Natural killer cell treated with Interleukin-12 subunit alpha and Interleukin-12 subunit beta and Interleukin-15 and Interleukin-18, amount 100 ng/mL, for 72 hours (primary cell): Measurements from ENCODE around the gene ZNF28. TPM values are rescaled to one million over a fixed set of nuclear protein-coding genes. Genes with fewer than 3 reads are reported as not detected.
"Not testable (repeated sequence)": the region's sequence is repeated elsewhere in the genome, so short reads cannot be mapped to it uniquely, and the experiment has no call there.

Experiments
- ATAC-seq, 2 donors: fragments of 150-1000 bp; cut with Tn5 transposase in 1 of 2; sonication (Bioruptor Pico), chemical (Tn5 transposase) in 1 of 2; 2 replicates each; pipeline ENCODE4 v1.10.0; 2021
- DNase-seq: peaks from one replicate; pipeline ENCODE4 v3.0.0; 2022; ENCODE audit warnings: low spot score
- H3K27ac Mint-ChIP-seq, 2 donors: 1 replicate in 1 of 2; 2 replicates in 1 of 2; pipeline ENCODE4 v1.8.0; 2022; ENCODE audit warnings: mixed read lengths in 2 of 2, mild to moderate bottlenecking in 1 of 2, moderate library complexity in 1 of 2
- H3K27me3 Mint-ChIP-seq, 2 donors: 1 replicate in 1 of 2; 2 replicates in 1 of 2; pipeline ENCODE4 v1.8.0; 2022; ENCODE audit warnings: mixed read lengths in 2 of 2
- H3K36me3 Mint-ChIP-seq: one replicate; pipeline ENCODE4 v1.8.0; 2022; ENCODE audit warnings: mixed read lengths
- H3K4me1 Mint-ChIP-seq, 2 donors: 1 replicate in 1 of 2; 2 replicates in 1 of 2; pipeline ENCODE4 v1.8.0; 2022; ENCODE audit warnings: low read depth in 2 of 2, mixed read lengths in 2 of 2, mild to moderate bottlenecking in 1 of 2
- H3K4me3 Mint-ChIP-seq: one replicate; pipeline ENCODE4 v1.8.0; 2022; ENCODE audit warnings: mixed read lengths
- H3K9me3 Mint-ChIP-seq: 2 replicates; pipeline ENCODE4 v1.8.0; 2022; ENCODE audit warnings: mixed read lengths
- total RNA-seq, 2 donors: library from RNA; stranded (reverse); gene quantifications; one replicate each; pipeline ENCODE4 v1.2.3, GENCODE V29; 2022

The ZNF28 gene
- total RNA-seq: 10 to 100 TPM; 11.3 to 24.7 TPM

DNA sequence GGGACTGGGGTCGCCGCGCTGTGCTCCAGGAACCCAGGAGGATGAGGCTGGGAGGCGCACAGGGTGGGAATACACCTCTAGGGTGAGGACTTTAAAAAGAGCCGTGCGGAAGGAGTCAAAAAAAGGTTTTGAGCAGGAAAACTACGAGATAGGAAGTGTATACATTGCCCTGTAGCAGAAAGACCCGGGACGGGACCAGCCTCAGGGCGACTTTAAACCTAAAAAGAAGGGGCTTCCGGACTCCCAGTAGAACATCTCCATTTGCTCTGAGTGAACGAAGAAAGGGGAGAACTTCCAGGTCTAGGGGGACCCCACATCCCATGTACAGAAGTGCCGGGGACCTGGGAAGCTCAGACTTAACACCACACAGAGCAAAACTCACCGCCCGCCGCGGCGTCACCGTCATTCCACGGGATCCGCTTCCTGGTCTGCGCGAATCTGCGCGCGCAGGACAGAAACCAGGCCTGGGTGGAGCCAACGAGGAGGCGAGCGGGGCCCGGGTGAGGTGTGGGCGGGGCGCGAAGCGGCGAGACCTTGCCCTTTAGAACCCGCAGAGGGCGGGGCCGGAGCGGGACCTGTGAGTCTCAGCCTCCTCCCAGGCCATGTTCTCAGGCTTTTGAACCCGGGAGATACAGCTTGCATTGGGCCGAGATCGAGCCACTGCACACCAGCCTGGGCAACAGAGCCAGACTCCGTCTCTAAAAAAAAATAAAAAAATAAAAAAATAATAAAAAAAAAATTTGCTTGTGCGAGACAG, at the start of gene ZNF28:
Gene ZNF28 (minus strand): TSS at position 430 of the 757 bp plus-strand sequence. CDS start 3,675 bp downstream, outside the sequence.
- peak within 1 kb of the TSS; percentile 94 for H3K4me3 Mint-ChIP-seq
- H3K9me3 Mint-ChIP-seq, H3K27me3 Mint-ChIP-seq: not testable (repeated sequence)
- H3K27ac Mint-ChIP-seq: peak within 1 kb of the TSS; percentile 64 to 90
- DNase-seq: peak; percentile 84
- H3K36me3 Mint-ChIP-seq: peaks cover 16% of the 10 kb centered on the region
- ATAC-seq: peak; percentile 100
- peaks cover 13 to 23% of the 10 kb centered on the region in 2 donors for H3K4me1 Mint-ChIP-seq

DNA sequence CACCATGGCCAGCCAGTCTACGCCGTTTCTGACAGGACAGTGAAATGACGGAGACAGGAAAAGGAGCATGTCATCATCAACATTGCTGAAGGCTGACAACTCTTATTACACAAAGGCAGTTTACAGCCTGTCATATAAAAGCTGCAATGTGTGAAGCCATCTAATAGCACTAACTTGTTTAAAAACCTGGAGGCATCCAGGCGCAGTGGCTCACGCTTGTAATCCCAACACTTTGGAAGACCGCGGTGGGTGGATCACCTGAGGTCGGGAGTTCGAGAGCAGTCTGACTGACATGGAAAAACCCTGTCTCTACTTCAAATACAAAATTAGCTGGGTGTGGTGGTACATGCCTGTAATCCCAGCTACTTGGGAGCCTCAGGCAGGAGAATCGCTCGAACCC, 46.6 kb upstream of the ZNF28 start:
- not testable (repeated sequence) for H3K27ac Mint-ChIP-seq, ATAC-seq, DNase-seq, H3K27me3 Mint-ChIP-seq, H3K4me3 Mint-ChIP-seq, H3K9me3 Mint-ChIP-seq, H3K4me1 Mint-ChIP-seq, H3K36me3 Mint-ChIP-seq

DNA sequence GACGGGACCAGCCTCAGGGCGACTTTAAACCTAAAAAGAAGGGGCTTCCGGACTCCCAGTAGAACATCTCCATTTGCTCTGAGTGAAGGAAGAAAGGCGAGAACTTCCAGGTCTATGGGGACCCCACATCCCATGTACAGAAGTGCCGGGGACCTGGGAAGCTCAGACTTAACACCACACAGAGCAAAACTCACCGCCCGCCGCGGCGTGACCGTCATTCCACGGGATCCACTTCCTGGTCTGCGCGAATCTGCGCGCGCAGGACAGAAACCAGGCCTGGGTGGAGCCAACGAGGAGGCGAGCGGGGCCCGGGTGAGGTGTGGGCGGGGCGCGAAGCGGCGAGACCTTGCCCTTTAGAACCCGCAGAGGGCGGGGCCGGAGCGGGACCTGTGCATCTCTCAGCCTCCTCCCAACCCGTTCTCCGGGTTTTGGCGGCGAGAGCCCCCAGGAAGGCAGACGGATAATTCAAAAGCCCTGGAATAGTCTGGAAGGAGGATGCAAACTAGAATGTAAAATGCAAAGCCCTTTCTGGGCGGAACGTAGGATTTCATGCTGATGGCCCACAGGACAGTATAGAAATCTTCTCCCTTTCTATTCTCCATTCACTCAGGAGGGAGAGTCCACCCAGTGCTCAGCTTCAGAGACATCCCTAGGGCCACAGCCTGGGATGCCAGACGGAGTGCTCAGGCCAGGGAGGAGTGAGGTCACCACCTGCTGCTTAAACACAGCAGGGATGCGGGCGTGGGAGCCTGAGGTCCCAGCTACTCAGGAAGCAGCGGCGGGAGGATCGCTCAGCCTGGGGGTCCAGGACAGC, 36.2 kb upstream of the ZNF28 start, which contains the start of gene ZNF468:
Gene ZNF468 (minus strand): TSS at position 242 of the 814 bp plus-strand sequence. CDS start 3,347 bp downstream, outside the sequence.
- not testable (repeated sequence) for H3K9me3 Mint-ChIP-seq, H3K27me3 Mint-ChIP-seq
- H3K27ac Mint-ChIP-seq: peak within 1 kb of the TSS; percentile 49 to 88
- peaks cover 12 to 24% of the 10 kb centered on the region in 2 donors for H3K4me1 Mint-ChIP-seq
- peak within 1 kb of the TSS; percentile 82 for H3K4me3 Mint-ChIP-seq
- peaks cover 19% of the 10 kb centered on the region for H3K36me3 Mint-ChIP-seq
- ATAC-seq (peak; percentile 100), DNase-seq (peak; percentile 81)

DNA sequence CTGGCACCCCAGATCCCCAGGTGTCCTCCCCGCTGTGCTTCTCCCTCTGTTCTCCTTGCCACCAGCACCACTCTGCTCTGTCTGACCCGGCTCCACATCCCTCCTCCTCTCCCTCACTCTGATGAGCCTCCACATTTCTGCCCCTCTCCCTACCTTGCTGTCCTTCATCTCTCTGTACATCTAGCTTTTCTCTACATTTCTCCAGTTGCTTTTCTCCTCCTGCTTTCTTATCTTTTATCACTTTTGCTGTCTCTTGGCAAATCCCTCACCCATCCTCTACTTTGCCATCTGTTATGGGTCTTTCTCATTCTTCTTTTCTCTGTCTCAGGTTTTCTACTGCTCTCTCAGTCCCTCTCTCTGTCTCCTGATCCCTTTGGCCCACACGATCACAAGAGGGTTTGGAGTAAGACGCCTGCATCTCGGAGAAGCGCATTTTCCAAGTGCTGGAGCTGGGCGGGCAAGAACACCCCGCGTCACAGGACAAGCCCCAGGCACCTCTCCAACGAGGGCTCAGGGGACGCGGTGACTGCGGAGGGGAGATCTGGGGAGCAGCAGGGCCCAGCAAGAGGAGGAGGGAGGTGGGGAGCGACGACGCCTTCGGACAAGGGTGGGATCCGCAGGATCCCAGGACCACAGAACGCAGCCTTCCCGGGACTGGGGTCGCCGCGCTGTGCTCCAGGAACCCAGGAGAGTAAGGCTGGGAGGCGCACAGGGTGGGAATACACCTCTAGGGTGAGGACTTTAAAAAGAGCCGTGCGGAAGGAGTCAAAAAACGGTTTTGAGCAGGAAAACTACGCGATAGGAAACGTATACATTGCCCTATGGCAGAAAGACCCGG, 35.3 kb upstream of the ZNF28 start:
- peak overlapping the region; percentile 49 to 88 for H3K27ac Mint-ChIP-seq
- peak; percentile 1 to 53 for ATAC-seq
- not testable (repeated sequence) for DNase-seq, H3K27me3 Mint-ChIP-seq, H3K9me3 Mint-ChIP-seq
- peaks cover 15% of the 10 kb centered on the region for H3K36me3 Mint-ChIP-seq
- H3K4me3 Mint-ChIP-seq: peak overlapping the region; percentile 82
- H3K4me1 Mint-ChIP-seq: peaks cover 12 to 24% of the 10 kb centered on the region in 2 donors

DNA sequence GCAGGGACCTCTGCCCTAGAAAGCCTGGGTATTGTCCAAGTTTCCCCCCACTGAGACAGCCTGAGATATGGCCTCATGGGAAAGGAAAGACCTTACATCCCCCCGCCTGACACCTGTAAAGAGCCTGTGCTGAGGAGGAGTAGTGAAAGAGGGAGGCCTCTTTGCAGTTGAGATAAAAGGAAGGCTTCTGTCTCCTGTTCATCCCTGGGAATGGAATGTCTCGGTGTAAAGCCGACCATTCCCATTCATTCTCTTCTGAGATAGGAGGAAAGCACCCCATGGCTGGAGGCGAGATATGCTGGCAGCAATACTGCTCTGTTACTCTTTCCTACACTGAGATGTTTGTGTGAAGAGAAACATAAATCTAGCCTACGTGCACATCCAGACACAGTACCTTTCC, 25.9 kb upstream of the ZNF28 start:
- H3K9me3 Mint-ChIP-seq, ATAC-seq, H3K4me3 Mint-ChIP-seq, H3K4me1 Mint-ChIP-seq, H3K27ac Mint-ChIP-seq, DNase-seq, H3K27me3 Mint-ChIP-seq: not testable (repeated sequence)
- H3K36me3 Mint-ChIP-seq: peaks cover 63% of the 10 kb centered on the region

DNA sequence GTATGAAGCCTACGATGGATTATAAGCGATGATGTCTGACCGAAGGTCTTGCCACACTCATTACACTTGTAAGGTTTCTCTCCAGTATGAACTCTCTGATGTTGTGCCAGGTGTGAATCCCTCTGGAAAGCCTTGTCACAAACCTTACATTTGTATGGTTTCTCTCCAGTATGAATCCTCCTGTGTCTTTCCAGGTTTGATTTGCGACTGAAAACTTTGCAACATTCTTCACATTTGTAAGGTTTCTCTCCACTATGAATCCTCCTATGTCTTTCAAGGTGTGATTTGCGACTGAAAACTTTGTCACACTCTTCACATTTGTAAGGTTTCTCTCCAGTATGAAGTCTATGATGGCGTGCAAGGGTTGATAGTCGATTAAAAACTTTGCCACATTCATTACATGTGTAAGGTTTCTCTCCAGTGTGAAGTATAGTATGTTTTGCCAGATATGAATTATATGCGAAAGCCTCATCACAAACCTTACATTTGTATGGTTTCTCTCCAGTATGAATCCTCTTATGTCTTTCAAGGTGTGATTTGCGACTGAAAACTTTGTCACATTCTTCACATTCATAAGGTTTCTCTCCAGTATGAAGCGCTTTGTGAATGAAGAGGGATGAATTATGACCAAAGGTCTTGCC, 19.5 kb upstream of the ZNF28 start:
- peaks cover 82% of the 10 kb centered on the region for H3K36me3 Mint-ChIP-seq
- ATAC-seq, H3K27me3 Mint-ChIP-seq, DNase-seq, H3K4me3 Mint-ChIP-seq, H3K4me1 Mint-ChIP-seq, H3K27ac Mint-ChIP-seq: not testable (repeated sequence)
- peaks cover 31% of the 10 kb centered on the region for H3K9me3 Mint-ChIP-seq

DNA sequence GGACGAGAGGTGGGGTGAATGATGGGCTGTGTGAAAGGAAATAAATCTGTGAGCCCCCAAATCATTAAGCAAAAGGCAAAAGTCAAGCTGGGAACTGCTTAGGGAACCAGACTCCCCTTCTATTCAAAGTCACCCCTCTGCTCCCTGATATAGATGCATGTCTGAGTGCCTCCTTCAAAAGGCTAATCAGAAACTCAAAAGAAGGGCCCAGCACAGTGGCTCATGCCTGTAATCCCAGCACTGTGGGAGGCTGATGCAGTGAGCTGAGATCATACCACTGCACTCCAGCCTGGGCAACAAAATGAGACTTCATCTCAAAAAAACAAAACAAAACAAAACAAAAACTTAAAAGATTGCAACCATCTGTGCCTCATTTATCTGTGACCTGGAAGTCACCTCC, 12.9 kb upstream of the ZNF28 start:
- peak overlapping the region; percentile 79 to 94 for H3K27ac Mint-ChIP-seq
- not testable (repeated sequence) for ATAC-seq, DNase-seq, H3K27me3 Mint-ChIP-seq, H3K4me3 Mint-ChIP-seq
- peaks cover 21% of the 10 kb centered on the region for H3K9me3 Mint-ChIP-seq
- H3K4me1 Mint-ChIP-seq: peaks cover 13 to 24% of the 10 kb centered on the region in 2 donors
- peaks cover 53% of the 10 kb centered on the region for H3K36me3 Mint-ChIP-seq

DNA sequence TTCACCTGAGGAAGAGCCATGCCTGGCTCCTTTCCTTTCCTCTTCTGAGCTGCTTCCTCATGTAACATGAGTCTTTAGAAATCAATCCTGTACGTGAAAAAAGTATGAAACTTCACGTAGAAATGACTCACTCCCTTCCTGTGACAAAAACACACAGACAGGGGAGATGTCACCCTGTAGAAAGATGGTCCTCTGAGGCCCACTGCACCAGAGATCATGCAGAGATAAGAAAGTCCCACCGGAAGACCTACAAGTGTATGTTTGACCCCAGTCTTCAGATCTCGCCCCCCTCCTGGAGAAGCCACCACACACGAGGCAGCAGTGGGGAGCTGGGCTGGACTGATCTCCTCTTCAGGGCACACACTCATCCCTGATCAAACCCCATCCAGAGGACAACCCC, 12.1 kb upstream of the ZNF28 start:
- peaks cover 21% of the 10 kb centered on the region for H3K9me3 Mint-ChIP-seq
- H3K27ac Mint-ChIP-seq: peak overlapping the region; percentile 79 to 94
- peaks cover 13 to 24% of the 10 kb centered on the region in 2 donors for H3K4me1 Mint-ChIP-seq
- ATAC-seq (peak; percentile 54 to 70), DNase-seq (peak; percentile 65)
- peak overlapping the region; percentile 57 for H3K4me3 Mint-ChIP-seq
- not testable (repeated sequence) for H3K27me3 Mint-ChIP-seq
- H3K36me3 Mint-ChIP-seq: peaks cover 48% of the 10 kb centered on the region

DNA sequence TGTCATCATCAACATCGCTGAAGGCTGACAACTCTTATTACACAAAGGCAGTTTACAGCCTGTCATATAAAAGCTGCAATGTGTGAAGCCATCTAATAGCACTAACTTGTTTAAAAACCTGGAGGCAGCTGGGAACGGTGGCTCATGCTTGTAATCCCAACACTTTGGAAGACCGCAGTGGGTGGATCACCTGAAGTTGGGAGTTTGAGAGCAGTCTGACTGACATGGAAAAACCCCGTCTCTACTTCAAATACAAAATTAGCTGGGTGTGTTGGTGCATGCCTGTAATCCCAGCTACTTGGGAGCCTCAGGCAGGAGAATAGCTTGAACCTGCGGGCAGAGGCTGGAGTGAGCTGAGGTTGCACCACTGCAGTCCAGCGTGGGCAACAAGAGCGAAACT, 8.4 kb upstream of the ZNF28 start:
- H3K27ac Mint-ChIP-seq: not testable (repeated sequence)

DNA sequence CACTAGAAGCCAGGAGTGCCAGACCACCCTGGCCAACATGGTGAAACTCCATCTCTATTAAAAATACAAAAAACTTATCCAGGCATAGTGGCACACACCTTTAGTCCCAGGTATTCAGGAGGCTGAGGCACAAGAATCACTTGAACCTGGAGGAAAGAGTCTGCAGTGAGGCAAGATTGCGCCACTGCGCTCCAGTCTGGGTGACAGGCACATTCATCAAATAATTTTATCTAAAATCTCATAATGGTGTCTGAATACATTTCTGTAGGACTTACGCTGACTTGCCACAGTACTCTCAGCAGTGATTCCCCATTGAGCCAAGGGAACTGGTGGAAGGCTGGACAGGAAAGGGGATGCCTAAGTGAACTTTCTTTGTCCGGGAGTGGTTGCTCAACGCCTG, 4.3 kb upstream of the ZNF28 start:
- Mint-ChIP-seq H3K4me1 (peaks cover 3 to 5% of the 10 kb centered on the region in 2 donors), H3K36me3 (peaks cover 8% of the 10 kb centered on the region), H3K27me3 (no peaks in the 10 kb centered on the region), H3K4me3 (no peak overlapping the region), H3K9me3 (peaks cover under 1% of the 10 kb centered on the region), H3K27ac (no peak overlapping the region)
- no peak for ATAC-seq
- no peak for DNase-seq

More for the DNA sequence above, 8.4 kb upstream of the ZNF28 start:
- H3K4me3 Mint-ChIP-seq, DNase-seq, H3K27me3 Mint-ChIP-seq, ATAC-seq, H3K9me3 Mint-ChIP-seq: not testable (repeated sequence)
- H3K36me3 Mint-ChIP-seq: peaks cover 20% of the 10 kb centered on the region
- H3K4me1 Mint-ChIP-seq: peaks cover 13 to 24% of the 10 kb centered on the region in 2 donors

DNA sequence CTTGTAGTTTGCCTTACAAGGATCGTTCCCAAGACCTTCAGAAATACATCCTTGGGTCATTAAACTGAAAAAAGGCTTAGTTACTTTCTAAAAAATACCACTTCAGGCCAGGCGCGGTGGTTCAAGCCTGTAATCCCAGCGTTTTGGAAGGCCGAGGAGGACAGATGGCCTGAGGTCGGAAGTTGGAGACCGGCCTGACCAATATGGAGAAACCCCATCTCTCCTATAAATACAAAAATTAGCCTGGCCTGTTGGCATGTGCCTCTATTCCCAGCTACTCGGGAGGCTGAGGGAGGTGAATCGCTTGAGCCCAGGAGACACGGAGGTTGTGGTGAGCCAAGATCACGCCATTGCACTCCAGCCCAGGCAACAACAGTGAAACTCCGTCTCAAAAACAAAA, 2.2 kb upstream of the ZNF28 start:
- Mint-ChIP-seq H3K9me3 (peaks cover 3% of the 10 kb centered on the region), H3K27me3 (no peaks in the 10 kb centered on the region), H3K36me3 (peaks cover 7% of the 10 kb centered on the region), H3K4me3 (no peak overlapping the region), H3K4me1 (peaks cover 8 to 14% of the 10 kb centered on the region in 2 donors), H3K27ac (no peak overlapping the region)
- ATAC-seq: no peak
- no peak for DNase-seq

DNA sequence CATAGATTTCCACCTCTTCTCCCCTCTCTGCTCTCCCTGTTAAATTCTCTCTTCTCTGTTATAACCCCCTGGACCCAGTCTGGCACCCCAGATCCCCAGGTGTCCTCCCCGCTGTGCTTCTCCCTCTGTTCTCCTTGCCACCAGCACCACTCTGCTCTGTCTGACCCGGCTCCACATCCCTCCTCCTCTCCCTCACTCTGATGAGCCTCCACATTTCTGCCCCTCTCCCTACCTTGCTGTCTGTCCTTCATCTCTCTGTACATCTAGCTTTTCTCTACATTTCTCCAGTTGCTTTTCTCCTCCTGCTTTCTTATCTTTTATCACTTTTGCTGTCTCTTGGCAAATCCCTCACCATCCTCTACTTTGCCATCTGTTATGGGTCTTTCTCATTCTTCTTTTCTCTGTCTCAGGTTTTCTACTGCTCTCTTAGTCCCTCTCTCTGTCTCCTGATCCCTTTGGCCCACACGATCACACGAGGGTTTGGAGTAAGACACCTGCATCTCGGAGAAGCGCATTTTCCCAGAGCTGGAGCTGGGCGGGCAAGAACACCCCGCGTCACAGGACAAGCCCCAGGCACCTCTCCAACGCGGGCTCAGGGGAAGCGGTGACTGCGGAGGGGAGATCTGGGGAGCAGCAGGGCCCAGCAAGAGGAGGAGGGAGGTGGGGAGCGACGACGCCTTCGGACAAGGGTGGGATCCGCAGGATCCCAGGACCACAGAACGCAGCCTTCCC, 795 bp downstream of the ZNF28 start:
- ATAC-seq: peak; percentile 30 to 64
- not testable (repeated sequence) for DNase-seq, H3K27me3 Mint-ChIP-seq, H3K9me3 Mint-ChIP-seq
- H3K27ac Mint-ChIP-seq: peak overlapping the region; percentile 64 to 90
- peak overlapping the region; percentile 94 for H3K4me3 Mint-ChIP-seq
- peaks cover 16% of the 10 kb centered on the region for H3K36me3 Mint-ChIP-seq
- H3K4me1 Mint-ChIP-seq: peaks cover 13 to 23% of the 10 kb centered on the region in 2 donors
